ENCODE data around the gene UCP2. TPM values are rescaled to one million over a fixed set of nuclear protein-coding genes. Genes with fewer than 3 reads are reported as not detected.

The UCP2 gene
- total RNA-seq, 2 donors from 2014 or later, result 701 to 919 TPM

- Mint-ChIP-seq H3K27ac (peak overlapping the region; percentile 100), H3K27me3 (no peaks in the 10 kb centered on the region), H3K4me3 (peak overlapping the region; percentile 100), H3K36me3 (ENCODE audit: low read depth) (peaks cover 23% of the 10 kb centered on the region), H3K4me1 (peaks cover 70% of the 10 kb centered on the region)
- DNase-seq (no peak), ATAC-seq (no peak)
- no peaks in the 10 kb centered on the region for H3K9me3 ChIP-seq (ENCODE audit: control insufficient read depth, low read length, poor library complexity, severe bottlenecking)
Observed at GRCh38 chr11:73977856-73978519, 4.7 kb downstream of the UCP2 start.

- H3K36me3 Mint-ChIP-seq (ENCODE audit: low read depth), result peaks cover 17% of the 10 kb centered on the region
- H3K27ac Mint-ChIP-seq, result peak overlapping the region; percentile 100
- DNase-seq (no peak), ATAC-seq (no peak)
- no peaks in the 10 kb centered on the region for H3K27me3 Mint-ChIP-seq
- H3K4me3 Mint-ChIP-seq, result peak overlapping the region; percentile 100
- H3K4me1 Mint-ChIP-seq, result peaks cover 70% of the 10 kb centered on the region
- H3K9me3 ChIP-seq (ENCODE audit: control insufficient read depth, low read length, poor library complexity, severe bottlenecking), result no peaks in the 10 kb centered on the region
Observed at GRCh38 chr11:73976451-73977151, 6.0 kb downstream of the UCP2 start.

- Mint-ChIP-seq H3K27ac (peak overlapping the region; percentile 100), H3K36me3 (ENCODE audit: low read depth) (peaks cover 16% of the 10 kb centered on the region), H3K27me3 (no peaks in the 10 kb centered on the region), H3K4me1 (peaks cover 71% of the 10 kb centered on the region), H3K4me3 (peak overlapping the region; percentile 87)
- DNase-seq (no peak), ATAC-seq (no peak)
- H3K9me3 ChIP-seq (ENCODE audit: control insufficient read depth, low read length, poor library complexity, severe bottlenecking), result no peaks in the 10 kb centered on the region
Observed at GRCh38 chr11:73975479-73975757, 7.2 kb downstream of the UCP2 start.

- no peaks in the 10 kb centered on the region for H3K9me3 ChIP-seq (ENCODE audit: control insufficient read depth, low read length, poor library complexity, severe bottlenecking)
- Mint-ChIP-seq H3K36me3 (ENCODE audit: low read depth) (peaks cover 16% of the 10 kb centered on the region), H3K4me3 (peak overlapping the region; percentile 87), H3K4me1 (peaks cover 71% of the 10 kb centered on the region), H3K27ac (peak overlapping the region; percentile 100), H3K27me3 (no peaks in the 10 kb centered on the region)
- ATAC-seq, result no peak
- no peak for DNase-seq
Observed at GRCh38 chr11:73974604-73975478, 7.8 kb downstream of the UCP2 start.

- peaks cover 13% of the 10 kb centered on the region for H3K36me3 Mint-ChIP-seq (ENCODE audit: low read depth)
Observed at GRCh38 chr11:73972620-73973449, 9.8 kb downstream of the UCP2 start.

GRCh38 chr11:73972187-73972586 lies 10.5 kb downstream of the UCP2 start:
- peak overlapping the region; percentile 100 for H3K27ac Mint-ChIP-seq
- H3K4me3 Mint-ChIP-seq, result no peak overlapping the region
- H3K4me1 Mint-ChIP-seq, result peaks cover 76% of the 10 kb centered on the region

More at GRCh38 chr11:73972620-73973449, 9.8 kb downstream of the UCP2 start:
- Mint-ChIP-seq H3K4me3 (peak overlapping the region; percentile 87), H3K27me3 (no peaks in the 10 kb centered on the region), H3K4me1 (peaks cover 80% of the 10 kb centered on the region), H3K27ac (peak overlapping the region; percentile 100)
- H3K9me3 ChIP-seq (ENCODE audit: control insufficient read depth, low read length, poor library complexity, severe bottlenecking), result no peaks in the 10 kb centered on the region
- DNase-seq (no peak), ATAC-seq (no peak)

GRCh38 chr11:73971175-73971719 lies 11.4 kb downstream of the UCP2 start:
- H3K36me3 Mint-ChIP-seq (ENCODE audit: low read depth), result peaks cover 10% of the 10 kb centered on the region
- H3K9me3 ChIP-seq (ENCODE audit: control insufficient read depth, low read length, poor library complexity, severe bottlenecking), result no peaks in the 10 kb centered on the region
- ATAC-seq (peak; percentile 1), DNase-seq (no peak)
- H3K27me3 Mint-ChIP-seq, result no peaks in the 10 kb centered on the region
- H3K27ac Mint-ChIP-seq, result peak overlapping the region; percentile 100
- peak overlapping the region; percentile 84 for H3K4me3 Mint-ChIP-seq
- peaks cover 69% of the 10 kb centered on the region for H3K4me1 Mint-ChIP-seq

More at GRCh38 chr11:73972187-73972586, 10.5 kb downstream of the UCP2 start:
- DNase-seq, result no peak
- H3K9me3 ChIP-seq (ENCODE audit: control insufficient read depth, low read length, poor library complexity, severe bottlenecking), result no peaks in the 10 kb centered on the region
- peaks cover 13% of the 10 kb centered on the region for H3K36me3 Mint-ChIP-seq (ENCODE audit: low read depth)
- no peaks in the 10 kb centered on the region for H3K27me3 Mint-ChIP-seq
- no peak for ATAC-seq

- H3K36me3 Mint-ChIP-seq (ENCODE audit: low read depth), result peaks cover 5% of the 10 kb centered on the region
- no peak for DNase-seq
- no peaks in the 10 kb centered on the region for H3K9me3 ChIP-seq (ENCODE audit: control insufficient read depth, low read length, poor library complexity, severe bottlenecking)
- H3K27ac Mint-ChIP-seq, result peak overlapping the region; percentile 100
- peak overlapping the region; percentile 84 for H3K4me3 Mint-ChIP-seq
- H3K27me3 Mint-ChIP-seq, result no peaks in the 10 kb centered on the region
- peaks cover 59% of the 10 kb centered on the region for H3K4me1 Mint-ChIP-seq
- peak; percentile 22 for ATAC-seq
Observed at GRCh38 chr11:73969991-73970800, 12.4 kb downstream of the UCP2 start.

- no peak for ATAC-seq
- no peaks in the 10 kb centered on the region for H3K9me3 ChIP-seq (ENCODE audit: control insufficient read depth, low read length, poor library complexity, severe bottlenecking)
- Mint-ChIP-seq H3K36me3 (ENCODE audit: low read depth) (no peaks in the 10 kb centered on the region), H3K4me3 (peak overlapping the region; percentile 84), H3K27me3 (no peaks in the 10 kb centered on the region), H3K27ac (peak overlapping the region; percentile 100), H3K4me1 (peaks cover 54% of the 10 kb centered on the region)
- DNase-seq, result no peak
Observed at GRCh38 chr11:73969091-73969490, 13.6 kb downstream of the UCP2 start.

GRCh38 chr11:73968356-73968966 lies 14.2 kb downstream of the UCP2 start:
- DNase-seq (no peak), ATAC-seq (no peak)
- H3K9me3 ChIP-seq (ENCODE audit: control insufficient read depth, low read length, poor library complexity, severe bottlenecking), result no peaks in the 10 kb centered on the region
- peak overlapping the region; percentile 84 for H3K4me3 Mint-ChIP-seq
- H3K27ac Mint-ChIP-seq, result peak overlapping the region; percentile 100
- H3K4me1 Mint-ChIP-seq, result peaks cover 52% of the 10 kb centered on the region
- no peaks in the 10 kb centered on the region for H3K27me3 Mint-ChIP-seq
- H3K36me3 Mint-ChIP-seq (ENCODE audit: low read depth), result no peaks in the 10 kb centered on the region

- peak overlapping the region; percentile 12 for H3K4me3 Mint-ChIP-seq
- no peak for DNase-seq
- ATAC-seq, result no peak
- H3K27ac Mint-ChIP-seq, result peak overlapping the region; percentile 56
- H3K36me3 Mint-ChIP-seq (ENCODE audit: low read depth), result no peaks in the 10 kb centered on the region
- H3K9me3 ChIP-seq (ENCODE audit: control insufficient read depth, low read length, poor library complexity, severe bottlenecking), result no peaks in the 10 kb centered on the region
- H3K27me3 Mint-ChIP-seq, result no peaks in the 10 kb centered on the region
- H3K4me1 Mint-ChIP-seq, result peaks cover 35% of the 10 kb centered on the region
Observed at GRCh38 chr11:73965764-73966121, 16.9 kb downstream of the UCP2 start.

Data from T-helper 17 cell (primary cell).